ENCODE data around the gene ASF1A. TPM values are rescaled to one million over a fixed set of nuclear protein-coding genes. Genes with fewer than 3 reads are reported as not detected.

Gene ASF1A
- total RNA-seq, 1 experiment from 2014 or later, result 14.1 TPM

DNA sequence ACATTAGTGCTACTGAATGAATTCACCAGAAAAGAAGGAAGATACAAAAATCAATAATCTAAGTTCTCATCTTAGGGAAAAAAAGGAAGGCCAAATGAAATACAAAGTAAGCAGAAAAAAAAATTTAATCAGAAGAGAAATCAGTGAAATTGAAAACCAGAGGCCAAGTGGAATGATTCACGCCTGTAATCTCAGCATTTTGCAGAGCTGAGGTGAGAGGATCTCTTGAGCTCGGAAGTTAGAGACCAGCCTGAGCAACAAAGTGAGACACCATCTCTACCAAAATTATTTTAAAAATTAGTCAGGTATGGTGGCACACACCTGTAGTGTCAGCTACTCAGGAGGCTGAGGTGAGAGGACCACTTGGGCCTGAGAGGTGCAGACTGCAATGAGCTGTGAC is 21.2 kb upstream of the ASF1A start:
- Histone ChIP-seq H3K4me3 (no peak overlapping the region), H3K36me3 (peaks cover 5% of the 10 kb centered on the region), H3K9me3 (no peaks in the 10 kb centered on the region), H3K27me3 (no peaks in the 10 kb centered on the region)
- no peak for DNase-seq

GRCh38 chr6:118873239-118873638 is 20.7 kb upstream of the ASF1A start:
- DNase-seq, result no peak
- H3K9me3 ChIP-seq, result no peaks in the 10 kb centered on the region
- H3K27me3 ChIP-seq, result no peaks in the 10 kb centered on the region
- peaks cover 5% of the 10 kb centered on the region for H3K36me3 ChIP-seq
- no peak overlapping the region for H3K4me3 ChIP-seq

DNA sequence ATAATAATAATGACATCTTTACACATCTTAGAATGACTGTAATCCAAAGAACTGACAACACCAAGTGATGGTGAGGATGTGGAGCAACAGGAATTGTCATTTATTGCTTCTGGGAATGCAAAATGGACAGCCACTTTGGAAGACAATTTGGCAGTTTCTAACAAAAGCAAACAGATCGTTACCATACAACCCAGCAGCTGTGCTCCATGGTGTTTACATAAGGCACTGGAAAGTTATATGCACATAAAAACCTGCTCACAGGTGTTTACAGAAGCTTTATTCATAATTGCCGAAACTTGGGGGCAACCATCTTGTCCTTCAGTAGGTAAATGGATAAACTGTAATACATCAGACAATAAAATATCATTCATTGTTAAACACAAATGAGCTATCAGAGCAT is 18.3 kb upstream of the ASF1A start:
- DNase-seq, result no peak
- Histone ChIP-seq H3K36me3 (peaks cover 5% of the 10 kb centered on the region), H3K4me3 (no peak overlapping the region), H3K9me3 (peaks cover 5% of the 10 kb centered on the region; the same call in 1 of the 2 replicates), H3K27me3 (no peaks in the 10 kb centered on the region)

GRCh38 chr6:118876198-118876597 is 17.8 kb upstream of the ASF1A start:
- Histone ChIP-seq H3K4me3 (no peak overlapping the region), H3K9me3 (peaks cover 5% of the 10 kb centered on the region; the same call in 1 of the 2 replicates), H3K27me3 (no peaks in the 10 kb centered on the region), H3K36me3 (peaks cover 5% of the 10 kb centered on the region)
- no peak for DNase-seq

- H3K27me3 ChIP-seq, result no peaks in the 10 kb centered on the region
- H3K36me3 ChIP-seq, result peaks cover 5% of the 10 kb centered on the region
- peaks cover 5% of the 10 kb centered on the region; the same call in 1 of the 2 replicates for H3K9me3 ChIP-seq
- H3K4me3 ChIP-seq, result no peak overlapping the region
- no peak for DNase-seq
These were observed 17.1 kb upstream of the ASF1A start for GRCh38 chr6:118876814-118877213.

GRCh38 chr6:118877806-118878205 is 16.1 kb upstream of the ASF1A start:
- Histone ChIP-seq H3K9me3 (peaks cover 5% of the 10 kb centered on the region; the same call in 1 of the 2 replicates), H3K27me3 (no peaks in the 10 kb centered on the region)
- DNase-seq, result no peak

GRCh38 chr6:118881440-118882313 is 12.3 kb upstream of the ASF1A start:
- H3K36me3 ChIP-seq, result peaks cover 3% of the 10 kb centered on the region; the same call in 1 of the 2 replicates
- H3K9me3 ChIP-seq, result peaks cover 5% of the 10 kb centered on the region; the same call in 1 of the 2 replicates
- no peaks in the 10 kb centered on the region for H3K27me3 ChIP-seq
- H3K4me3 ChIP-seq, result no peak overlapping the region
- no peak for DNase-seq

More at GRCh38 chr6:118877806-118878205, 16.1 kb upstream of the ASF1A start:
- H3K36me3 ChIP-seq, result peaks cover 5% of the 10 kb centered on the region
- H3K4me3 ChIP-seq, result no peak overlapping the region

DNA sequence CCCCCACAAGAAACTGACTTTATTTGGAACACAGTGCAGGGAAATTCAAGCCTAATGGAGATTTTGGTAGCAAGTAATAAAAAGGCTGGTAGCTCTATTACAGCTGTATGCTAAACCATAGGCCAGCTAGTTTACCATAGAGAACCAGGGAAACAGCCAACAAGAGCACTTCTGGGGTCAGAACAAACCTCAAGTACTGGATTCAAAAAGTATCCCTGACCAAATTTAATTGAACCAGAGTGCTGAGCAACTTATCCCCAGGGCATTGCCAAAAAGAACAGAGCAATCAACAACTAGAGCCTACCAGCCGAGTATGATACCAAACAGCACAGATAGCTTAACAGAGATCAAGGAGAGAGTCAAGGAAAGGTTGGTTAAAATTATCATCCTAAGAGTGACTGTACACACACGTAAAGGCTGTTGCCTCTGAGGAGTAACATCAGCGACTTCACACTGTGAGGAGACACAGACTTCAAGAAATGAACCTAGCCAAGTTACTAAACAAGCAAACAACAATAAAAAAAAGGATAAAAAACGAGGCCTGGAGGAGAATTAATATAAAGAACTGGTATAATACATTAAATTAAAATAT is 11.5 kb upstream of the ASF1A start:
- H3K27me3 ChIP-seq, result no peaks in the 10 kb centered on the region
- peaks cover 1% of the 10 kb centered on the region; the same call in 1 of the 2 replicates for H3K36me3 ChIP-seq
- no peak for DNase-seq
- no peak overlapping the region for H3K4me3 ChIP-seq
- peaks cover 5% of the 10 kb centered on the region; the same call in 1 of the 2 replicates for H3K9me3 ChIP-seq

GRCh38 chr6:118886641-118887040 is 7.3 kb upstream of the ASF1A start:
- Histone ChIP-seq H3K9me3 (no peaks in the 10 kb centered on the region), H3K27me3 (no peaks in the 10 kb centered on the region), H3K36me3 (no peaks in the 10 kb centered on the region), H3K4me3 (no peak overlapping the region)
- no peak for DNase-seq

- Histone ChIP-seq H3K27me3 (no peaks in the 10 kb centered on the region), H3K4me3 (no peak overlapping the region), H3K36me3 (no peaks in the 10 kb centered on the region), H3K9me3 (no peaks in the 10 kb centered on the region)
- no peak for DNase-seq
These were observed 4.8 kb upstream of the ASF1A start for GRCh38 chr6:118889163-118889562.

DNA sequence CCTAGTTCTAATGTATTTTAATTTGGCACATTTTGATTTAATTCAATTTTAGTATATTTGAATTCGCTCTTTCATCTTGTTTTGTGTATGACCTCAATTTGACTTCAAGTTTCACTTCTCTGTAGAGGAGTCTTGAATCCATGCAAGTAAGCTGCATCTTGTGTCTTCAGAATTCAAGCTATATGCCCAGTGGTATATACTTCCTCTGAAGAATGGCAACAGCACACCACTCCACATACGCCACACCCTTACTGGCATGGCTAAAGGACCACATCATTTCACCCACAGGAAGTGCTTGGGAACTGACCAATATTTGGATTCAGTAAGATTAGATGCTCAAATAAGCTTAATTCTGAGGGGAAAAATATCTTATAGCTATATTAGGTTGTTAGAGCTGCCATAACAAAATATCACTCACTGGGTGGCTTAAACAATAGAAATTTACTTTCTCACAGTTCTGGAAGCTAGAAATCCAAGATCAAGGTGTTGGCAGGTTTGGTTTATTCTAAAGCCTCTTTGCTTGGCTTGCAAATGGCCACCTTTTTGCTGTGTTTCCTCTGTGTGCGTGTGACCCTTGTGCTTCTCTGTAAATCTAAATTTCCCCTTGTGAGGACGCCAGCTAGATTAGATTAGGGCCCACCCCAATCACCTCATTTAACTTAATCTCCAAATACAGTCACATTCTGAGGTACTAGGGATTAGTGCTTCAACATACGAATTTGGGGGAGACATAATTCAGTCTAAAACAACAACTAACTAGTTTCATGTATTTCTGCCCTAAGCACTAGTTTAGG is 2.8 kb upstream of the ASF1A start:
- Histone ChIP-seq H3K36me3 (0 out of 2 replicates have a peak, but pooled peaks cover 1% of the 10 kb centered on the region), H3K4me3 (no peak overlapping the region), H3K27me3 (no peaks in the 10 kb centered on the region), H3K9me3 (no peaks in the 10 kb centered on the region)
- peak; percentile 13 for DNase-seq

GRCh38 chr6:118892355-118892991 is 1.5 kb upstream of the ASF1A start:
- no peaks in the 10 kb centered on the region for H3K27me3 ChIP-seq
- no peaks in the 10 kb centered on the region for H3K9me3 ChIP-seq
- DNase-seq, result no peak
- peaks cover 4% of the 10 kb centered on the region for H3K36me3 ChIP-seq
- H3K4me3 ChIP-seq, result peak overlapping the region; percentile 90

DNA sequence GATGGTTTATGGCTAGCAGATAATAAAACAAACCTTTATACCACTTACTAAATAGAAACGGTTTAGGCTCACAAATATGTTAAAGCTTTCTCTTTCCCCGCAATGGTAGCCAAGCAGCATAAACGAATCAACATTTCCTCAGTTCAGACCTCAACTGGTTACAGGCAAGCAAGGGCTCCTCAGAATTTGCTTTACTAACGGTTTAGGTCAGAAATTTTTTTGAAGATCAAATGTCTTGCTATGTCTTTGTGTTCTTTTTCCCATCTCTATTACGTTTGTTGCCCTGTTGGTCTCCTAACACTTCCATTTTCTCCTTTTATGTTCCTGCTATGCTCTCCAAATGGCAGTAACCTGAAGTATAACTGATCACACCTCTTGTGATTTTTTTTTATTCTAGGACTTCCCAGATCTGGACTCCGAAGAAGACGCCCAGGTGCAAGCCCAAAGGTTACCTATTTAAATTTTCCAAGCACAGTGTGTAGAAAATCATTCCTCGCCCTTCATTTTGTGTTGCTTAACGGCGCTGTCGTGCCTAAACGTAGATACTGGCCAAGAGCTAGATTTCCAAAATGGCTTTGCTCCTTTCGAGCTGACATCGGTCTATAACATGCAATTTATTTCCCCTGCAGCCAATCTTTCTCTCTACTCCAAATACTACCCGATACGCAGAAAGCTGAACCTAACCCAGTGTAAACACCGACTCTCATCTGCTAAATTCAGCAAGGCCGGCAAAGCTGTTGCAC is 717 bp upstream of the ASF1A start:
- DNase-seq, result peak; percentile 22
- Histone ChIP-seq H3K27me3 (no peaks in the 10 kb centered on the region), H3K4me3 (peak overlapping the region; percentile 90), H3K9me3 (no peaks in the 10 kb centered on the region), H3K36me3 (peaks cover 8% of the 10 kb centered on the region)

GRCh38 chr6:118894425-118895260 is 691 bp downstream of the ASF1A start:
- Histone ChIP-seq H3K9me3 (no peaks in the 10 kb centered on the region), H3K27me3 (no peaks in the 10 kb centered on the region), H3K36me3 (peaks cover 15% of the 10 kb centered on the region), H3K4me3 (peak overlapping the region; percentile 90)
- DNase-seq, result peak; percentile 58

GRCh38 chr6:118895261-118895560 is 1.3 kb downstream of the ASF1A start:
- Histone ChIP-seq H3K27me3 (no peaks in the 10 kb centered on the region), H3K36me3 (peaks cover 15% of the 10 kb centered on the region), H3K4me3 (peak overlapping the region; percentile 90), H3K9me3 (no peaks in the 10 kb centered on the region)
- DNase-seq, result no peak

All from MG63 (cell line).